OCI-LY7 (cell line): ENCODE measurements around the gene TK1.

Experiments used
- EZH2phosphoT487 ChIP-seq: fragments of 200-600 bp; sonication (generic); IDR thresholded peaks from 2 replicates; pipeline ENCODE4 v1.6.1; 2018; ENCODE audit warnings: low read depth, borderline replicate concordance, mild to moderate bottlenecking, mixed run types, antibody characterized with exemption, low read length, moderate library complexity, mixed read lengths
- TF ChIP-seq, protein P1 (sequence below): fragments of 200-600 bp; sonication (generic); conservative IDR thresholded peaks from 2 replicates; pipeline ENCODE4 v1.5.1; 2014; ENCODE audit warnings: mild to moderate bottlenecking, antibody characterized with exemption, low read length, moderate library complexity, mixed read lengths

DNA sequence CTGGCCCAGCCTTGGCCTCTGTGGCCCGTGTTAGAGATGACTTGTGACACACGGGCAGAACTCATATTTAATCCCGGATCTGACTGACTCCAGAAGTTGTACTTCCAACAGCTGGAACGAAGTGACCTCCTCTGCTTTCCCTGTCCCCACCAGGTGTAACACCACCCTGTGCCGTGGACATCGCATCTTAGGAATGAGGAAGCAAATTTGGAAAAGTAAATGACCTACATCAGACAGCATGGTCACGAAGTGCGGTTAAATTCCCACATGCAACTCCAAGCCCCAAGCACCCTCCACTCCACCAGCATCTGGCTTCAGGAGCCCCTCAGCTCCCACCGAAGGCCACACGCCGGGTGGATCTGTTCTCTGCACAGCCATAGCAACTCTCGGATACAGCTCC, 2.9 kb downstream of the TK1 start:
- TF ChIP-seq, protein P1, sequence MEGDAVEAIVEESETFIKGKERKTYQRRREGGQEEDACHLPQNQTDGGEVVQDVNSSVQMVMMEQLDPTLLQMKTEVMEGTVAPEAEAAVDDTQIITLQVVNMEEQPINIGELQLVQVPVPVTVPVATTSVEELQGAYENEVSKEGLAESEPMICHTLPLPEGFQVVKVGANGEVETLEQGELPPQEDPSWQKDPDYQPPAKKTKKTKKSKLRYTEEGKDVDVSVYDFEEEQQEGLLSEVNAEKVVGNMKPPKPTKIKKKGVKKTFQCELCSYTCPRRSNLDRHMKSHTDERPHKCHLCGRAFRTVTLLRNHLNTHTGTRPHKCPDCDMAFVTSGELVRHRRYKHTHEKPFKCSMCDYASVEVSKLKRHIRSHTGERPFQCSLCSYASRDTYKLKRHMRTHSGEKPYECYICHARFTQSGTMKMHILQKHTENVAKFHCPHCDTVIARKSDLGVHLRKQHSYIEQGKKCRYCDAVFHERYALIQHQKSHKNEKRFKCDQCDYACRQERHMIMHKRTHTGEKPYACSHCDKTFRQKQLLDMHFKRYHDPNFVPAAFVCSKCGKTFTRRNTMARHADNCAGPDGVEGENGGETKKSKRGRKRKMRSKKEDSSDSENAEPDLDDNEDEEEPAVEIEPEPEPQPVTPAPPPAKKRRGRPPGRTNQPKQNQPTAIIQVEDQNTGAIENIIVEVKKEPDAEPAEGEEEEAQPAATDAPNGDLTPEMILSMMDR = no peak
- TF ChIP-seq EZH2phosphoT487 = no peak
